Nephron progenitor cell (in vitro differentiated cells): ENCODE measurements around the gene PATE4.
"Not testable (repeated sequence)": the region's sequence is repeated elsewhere in the genome, so short reads cannot be mapped to it uniquely, and the experiment has no call there.

Experiments
- DNase-seq: peaks from one replicate; pipeline ENCODE4 v3.0.0; 2021
- H3K27ac Mint-ChIP-seq: 2 replicates; pipeline ENCODE4 v1.8.0; 2021; ENCODE audit warnings: mild to moderate bottlenecking, moderate library complexity, mixed read lengths
- H3K27me3 Mint-ChIP-seq: 2 replicates; pipeline ENCODE4 v1.8.0; 2021; ENCODE audit warnings: mild to moderate bottlenecking, low read depth, mixed read lengths; ENCODE audit not compliant: poor library complexity
- H3K36me3 Mint-ChIP-seq: 2 replicates; pipeline ENCODE4 v1.8.0; 2021; ENCODE audit warnings: low read depth, mixed read lengths
- H3K4me1 Mint-ChIP-seq: 2 replicates; pipeline ENCODE4 v1.8.0; 2021; ENCODE audit warnings: mixed read lengths
- H3K4me3 Mint-ChIP-seq: 2 replicates; pipeline ENCODE4 v1.8.0; 2021; ENCODE audit warnings: mild to moderate bottlenecking, moderate library complexity, mixed read lengths
- H3K9me3 Mint-ChIP-seq: 2 replicates; pipeline ENCODE4 v1.8.0; 2021; ENCODE audit warnings: mild to moderate bottlenecking, moderate library complexity, mixed read lengths
- TF ChIP-seq, protein P1 (sequence below): fragments of 200-600 bp; sonication (generic); IDR thresholded peaks from 2 replicates; pipeline ENCODE4 v1.5.0; 2021; ENCODE audit warnings: antibody characterized with exemption

Gene PATE4

GRCh38 chr11:125802387-125802786 lies 30.7 kb upstream of the PATE4 start:
- Mint-ChIP-seq H3K27ac (no peak overlapping the region), H3K36me3 (no peaks in the 10 kb centered on the region), H3K27me3 (no peaks in the 10 kb centered on the region), H3K4me1 (no peaks in the 10 kb centered on the region), H3K9me3 (peaks cover 58% of the 10 kb centered on the region), H3K4me3 (no peak overlapping the region)
- DNase-seq: no peak
- TF ChIP-seq, protein P1, sequence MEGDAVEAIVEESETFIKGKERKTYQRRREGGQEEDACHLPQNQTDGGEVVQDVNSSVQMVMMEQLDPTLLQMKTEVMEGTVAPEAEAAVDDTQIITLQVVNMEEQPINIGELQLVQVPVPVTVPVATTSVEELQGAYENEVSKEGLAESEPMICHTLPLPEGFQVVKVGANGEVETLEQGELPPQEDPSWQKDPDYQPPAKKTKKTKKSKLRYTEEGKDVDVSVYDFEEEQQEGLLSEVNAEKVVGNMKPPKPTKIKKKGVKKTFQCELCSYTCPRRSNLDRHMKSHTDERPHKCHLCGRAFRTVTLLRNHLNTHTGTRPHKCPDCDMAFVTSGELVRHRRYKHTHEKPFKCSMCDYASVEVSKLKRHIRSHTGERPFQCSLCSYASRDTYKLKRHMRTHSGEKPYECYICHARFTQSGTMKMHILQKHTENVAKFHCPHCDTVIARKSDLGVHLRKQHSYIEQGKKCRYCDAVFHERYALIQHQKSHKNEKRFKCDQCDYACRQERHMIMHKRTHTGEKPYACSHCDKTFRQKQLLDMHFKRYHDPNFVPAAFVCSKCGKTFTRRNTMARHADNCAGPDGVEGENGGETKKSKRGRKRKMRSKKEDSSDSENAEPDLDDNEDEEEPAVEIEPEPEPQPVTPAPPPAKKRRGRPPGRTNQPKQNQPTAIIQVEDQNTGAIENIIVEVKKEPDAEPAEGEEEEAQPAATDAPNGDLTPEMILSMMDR: no peak

DNA sequence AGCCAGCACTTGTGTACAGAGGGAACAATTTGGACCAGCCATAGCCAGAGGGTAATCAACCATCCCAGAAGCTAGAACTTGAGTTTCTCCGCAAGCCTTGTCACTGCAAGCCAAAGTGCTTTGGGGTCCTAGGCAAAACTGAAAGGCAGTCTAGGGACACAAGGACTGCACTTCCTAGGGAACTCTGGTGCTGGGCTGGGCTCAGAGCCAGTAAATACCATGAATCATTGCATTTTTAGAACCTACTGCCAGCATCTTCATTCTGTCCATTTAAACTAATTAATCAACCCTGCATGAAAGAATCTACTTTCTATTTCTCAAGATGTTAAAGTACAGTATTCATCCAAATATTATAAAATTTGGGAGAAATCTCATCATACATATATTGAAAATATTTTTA lies 25.2 kb upstream of the PATE4 start:
- DNase-seq: no peak
- H3K27me3 Mint-ChIP-seq: peaks cover 7% of the 10 kb centered on the region

DNA sequence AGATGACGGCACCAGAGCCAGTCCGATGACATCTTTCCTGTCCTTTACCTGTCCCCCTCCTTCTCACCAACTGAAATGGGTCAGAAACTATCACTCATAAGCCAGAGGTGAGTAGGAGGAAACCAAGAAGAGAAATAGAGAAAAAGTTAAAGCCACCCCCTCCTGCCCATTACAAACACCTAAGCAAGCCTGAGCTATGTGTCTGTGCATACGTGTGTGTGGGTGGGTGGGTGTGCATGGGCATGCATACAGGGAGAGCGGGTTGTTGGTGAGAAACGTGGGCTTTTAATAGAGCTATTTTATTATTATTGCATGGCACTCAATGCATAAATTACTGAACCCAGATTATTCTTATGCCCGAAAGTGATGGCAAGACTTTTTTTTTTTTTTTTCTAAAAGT lies 2.6 kb downstream of the PATE4 start:
- TF ChIP-seq, protein P1: no peak
- no peaks in the 10 kb centered on the region for H3K36me3 Mint-ChIP-seq
- H3K4me1 Mint-ChIP-seq: no peaks in the 10 kb centered on the region

More for the DNA sequence above, 25.2 kb upstream of the PATE4 start:
- Mint-ChIP-seq H3K36me3 (no peaks in the 10 kb centered on the region), H3K9me3 (peaks cover 27% of the 10 kb centered on the region), H3K4me1 (no peaks in the 10 kb centered on the region), H3K4me3 (no peak overlapping the region), H3K27ac (no peak overlapping the region)
- TF ChIP-seq, protein P1: no peak

DNA sequence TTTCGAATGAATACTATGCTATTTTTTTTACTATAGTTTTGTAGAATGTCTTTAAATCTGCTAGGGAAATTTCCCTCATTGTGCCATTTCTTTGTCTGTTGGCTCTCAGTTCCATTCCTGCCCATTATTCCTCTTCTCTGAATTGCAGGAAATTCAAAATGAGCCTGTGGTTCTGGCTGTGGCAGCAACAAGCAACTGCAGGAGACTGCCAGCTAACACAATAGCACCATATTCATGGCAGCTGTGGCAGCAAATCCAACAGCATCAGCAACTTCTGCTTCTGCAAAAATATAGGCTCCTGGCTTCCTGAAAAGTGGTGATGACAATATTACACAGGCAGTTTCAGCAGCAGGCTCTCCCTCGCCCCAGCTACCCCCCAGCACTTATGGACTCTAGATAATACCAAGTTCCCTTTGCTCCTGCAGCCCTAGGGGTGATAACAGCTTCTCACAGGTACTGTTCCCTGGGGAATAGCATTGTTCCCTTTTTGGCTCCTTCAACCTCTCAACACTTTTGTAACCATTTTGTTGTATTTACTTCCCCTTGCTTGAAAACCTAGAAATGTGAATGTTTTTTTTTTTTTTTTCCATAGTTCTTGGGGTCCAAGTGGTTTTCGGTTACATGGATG lies 9.3 kb downstream of the PATE4 start:
- Mint-ChIP-seq H3K27ac (no peak overlapping the region), H3K4me3 (no peak overlapping the region), H3K4me1 (no peaks in the 10 kb centered on the region), H3K9me3 (peaks cover 31% of the 10 kb centered on the region), H3K27me3 (peaks cover 7% of the 10 kb centered on the region), H3K36me3 (peaks cover 9% of the 10 kb centered on the region)
- DNase-seq: no peak
- TF ChIP-seq, protein P1: no peak

More for the DNA sequence above, 2.6 kb downstream of the PATE4 start:
- DNase-seq: no peak
- no peak overlapping the region for H3K27ac Mint-ChIP-seq
- peaks cover 20% of the 10 kb centered on the region for H3K27me3 Mint-ChIP-seq
- H3K4me3 Mint-ChIP-seq: no peak overlapping the region
- H3K9me3 Mint-ChIP-seq: no peaks in the 10 kb centered on the region

- no peak for DNase-seq
- Mint-ChIP-seq H3K4me1 (no peaks in the 10 kb centered on the region), H3K4me3 (no peak overlapping the region), H3K27me3 (peaks cover 11% of the 10 kb centered on the region), H3K36me3 (peaks cover 11% of the 10 kb centered on the region), H3K27ac (no peak overlapping the region), H3K9me3 (peaks cover 36% of the 10 kb centered on the region)
- TF ChIP-seq, protein P1: no peak
Measured at GRCh38 chr11:125846188-125846587, 13.1 kb downstream of the PATE4 start.

- H3K4me1 Mint-ChIP-seq, DNase-seq, H3K4me3 Mint-ChIP-seq, H3K27me3 Mint-ChIP-seq, H3K36me3 Mint-ChIP-seq, H3K27ac Mint-ChIP-seq: not testable (repeated sequence)
- H3K9me3 Mint-ChIP-seq: peaks cover 82% of the 10 kb centered on the region
Measured at GRCh38 chr11:125857670-125858069, 24.6 kb downstream of the PATE4 start.

DNA sequence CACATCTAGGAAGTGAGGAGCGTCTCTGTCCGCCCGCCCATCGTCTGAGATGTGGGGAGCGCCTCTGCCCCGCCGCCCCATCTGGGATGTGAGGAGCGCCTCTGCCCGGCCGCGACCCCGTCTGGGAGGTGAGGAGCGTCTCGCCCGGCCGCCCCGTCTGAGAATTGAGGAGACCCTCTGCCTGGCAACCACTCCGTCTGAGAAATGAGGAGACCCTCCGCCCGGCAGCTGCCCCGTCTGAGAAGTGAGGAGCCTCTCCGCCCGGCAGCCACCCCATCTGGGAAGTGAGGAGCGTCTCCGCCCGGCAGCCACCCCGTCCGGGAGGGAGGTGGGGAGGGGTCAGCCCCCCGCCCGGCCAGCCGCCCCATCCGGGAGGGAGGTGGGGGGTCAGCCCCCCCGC lies 29.7 kb downstream of the PATE4 start:
- peaks cover 56% of the 10 kb centered on the region for H3K9me3 Mint-ChIP-seq
- DNase-seq: not testable (repeated sequence)

DNA sequence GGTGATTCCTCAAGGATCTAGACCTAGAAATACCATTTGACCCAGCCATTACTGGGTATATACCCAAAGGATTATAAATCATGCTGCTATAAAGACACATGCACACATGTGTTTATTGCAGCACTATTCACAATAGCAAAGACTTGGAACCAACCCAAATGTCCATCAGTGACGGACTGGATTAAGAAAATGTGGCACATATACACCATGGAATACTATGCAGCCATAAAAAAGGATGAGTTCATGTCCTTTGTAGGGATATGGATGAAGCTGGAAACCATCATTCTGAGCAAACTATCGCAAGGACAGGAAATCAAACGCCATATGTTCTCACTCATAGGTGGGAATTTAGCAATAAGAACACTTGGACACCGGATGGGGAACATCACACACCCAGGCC lies 32.2 kb downstream of the PATE4 start:
- H3K9me3 Mint-ChIP-seq: peaks cover 31% of the 10 kb centered on the region
- H3K36me3 Mint-ChIP-seq, DNase-seq, H3K4me1 Mint-ChIP-seq, H3K4me3 Mint-ChIP-seq, H3K27ac Mint-ChIP-seq: not testable (repeated sequence)
- H3K27me3 Mint-ChIP-seq: peaks cover 12% of the 10 kb centered on the region

More for the DNA sequence above, 29.7 kb downstream of the PATE4 start:
- not testable (repeated sequence) for H3K4me3 Mint-ChIP-seq, H3K36me3 Mint-ChIP-seq, H3K4me1 Mint-ChIP-seq, H3K27ac Mint-ChIP-seq
- peaks cover 13% of the 10 kb centered on the region for H3K27me3 Mint-ChIP-seq
